Measurements from ENCODE around the gene SCN8A.

SCN8A gene

GRCh38 chr12:51676875-51677274 lies 85.8 kb downstream of the SCN8A start:
- in situ Hi-C loops (cut with HindIII; ENCODE audit: low pct_ligation_motif_present, low sequenced_read_pairs) = no loop called here
- H3K27ac ChIP-seq = no peak overlapping the region

GRCh38 chr12:51677284-51677968 lies 86.4 kb downstream of the SCN8A start:
- no peak for TF ChIP-seq CTCF (IDR thresholded peaks at IDR 0.05; ENCODE audit: low read depth, low read length, missing control alignments)
- DNase-seq = no peak
- Histone ChIP-seq H3K4me3 (ENCODE audit: low read depth, low read length) (no peak overlapping the region), H3K27ac (no peak overlapping the region), H3K27me3 (replicated peaks) (no peaks in the 10 kb centered on the region), H3K36me3 (replicated peaks) (no peaks in the 10 kb centered on the region)
- in situ Hi-C loops (cut with HindIII; ENCODE audit: low pct_ligation_motif_present, low sequenced_read_pairs) = no loop called here

More at GRCh38 chr12:51676875-51677274, 85.8 kb downstream of the SCN8A start:
- Histone ChIP-seq H3K36me3 (replicated peaks) (no peaks in the 10 kb centered on the region), H3K27me3 (replicated peaks) (no peaks in the 10 kb centered on the region), H3K4me3 (ENCODE audit: low read depth, low read length) (no peak overlapping the region)
- no peak for TF ChIP-seq CTCF (IDR thresholded peaks at IDR 0.05; ENCODE audit: low read depth, low read length, missing control alignments)
- no peak for DNase-seq

- peak; percentile 87 for TF ChIP-seq CTCF (IDR thresholded peaks at IDR 0.05; ENCODE audit: low read depth, low read length, missing control alignments)
- H3K27ac ChIP-seq = no peak overlapping the region
- DNase-seq = peak; percentile 44
These were observed 87.2 kb downstream of the SCN8A start for GRCh38 chr12:51678086-51678724.

GRCh38 chr12:51682981-51683380 lies 91.9 kb downstream of the SCN8A start:
- DNase-seq = no peak
- no peaks in the 10 kb centered on the region for H3K36me3 ChIP-seq (replicated peaks)
- H3K27ac ChIP-seq = no peak overlapping the region
- H3K27me3 ChIP-seq (replicated peaks) = no peaks in the 10 kb centered on the region
- no peak overlapping the region for H3K4me3 ChIP-seq (ENCODE audit: low read depth, low read length)
- in situ Hi-C loops (cut with HindIII; ENCODE audit: low pct_ligation_motif_present, low sequenced_read_pairs) = no loop called here
- TF ChIP-seq CTCF (IDR thresholded peaks at IDR 0.05; ENCODE audit: low read depth, low read length, missing control alignments) = no peak

More at GRCh38 chr12:51678086-51678724, 87.2 kb downstream of the SCN8A start:
- H3K27me3 ChIP-seq (replicated peaks) = no peaks in the 10 kb centered on the region
- in situ Hi-C loops (cut with HindIII; ENCODE audit: low pct_ligation_motif_present, low sequenced_read_pairs) = no loop called here
- H3K36me3 ChIP-seq (replicated peaks) = no peaks in the 10 kb centered on the region
- no peak overlapping the region for H3K4me3 ChIP-seq (ENCODE audit: low read depth, low read length)

- no peak for DNase-seq
- in situ Hi-C loops (cut with HindIII; ENCODE audit: low pct_ligation_motif_present, low sequenced_read_pairs) = no loop called here
- no peak for TF ChIP-seq CTCF (IDR thresholded peaks at IDR 0.05; ENCODE audit: low read depth, low read length, missing control alignments)
- Histone ChIP-seq H3K27me3 (replicated peaks) (no peaks in the 10 kb centered on the region), H3K36me3 (replicated peaks) (no peaks in the 10 kb centered on the region), H3K4me3 (ENCODE audit: low read depth, low read length) (no peak overlapping the region), H3K27ac (no peak overlapping the region)
These were observed 92.8 kb downstream of the SCN8A start for GRCh38 chr12:51683763-51684357.

Measured in brain microvascular endothelial cell (primary cell).